Heart left ventricle (tissue), 13 donors: ENCODE measurements around the gene PLA2G6.

ENCODE experiments used
- CTCF ChIP-seq, 12 donors: fragments of 200-600 bp; sonication (generic) in 4 of 12; IDR thresholded peaks; one replicate each; pipeline versions ENCODE4 v1.5.0 to v1.8.0; 2018 to 2022; ENCODE audit warnings: antibody characterized with exemption in 12 of 12, mild to moderate bottlenecking in 5 of 12
- POLR2A ChIP-seq, 2 donors: fragments of 450-650 bp; IDR thresholded peaks; one replicate each; pipeline ENCODE4 v1.6.1; 2017; ENCODE audit warnings: antibody characterized with exemption in 2 of 2, mild to moderate bottlenecking in 2 of 2, moderate library complexity in 2 of 2
- donor health status: ischemic (EF 13 %, LVEDD 7.1; RV severe dilation, severe dysfunction).
- donor health status: DM: no; HTN: yes; CAD: no.
- donor health status: DM: no; HTN: no; CAD: no.
- donor health status: ischemic (EF 25% LVEDD 6.9; RV normal size, moderate dysfunction).
- donor health status: ischemic (EF 25% LVEDD 5.7; RV mildly dilated, moderate dysfunction).
- donor health status: ischemic (EF 35%, LVEDD 5.7; RV mildly dilated, moderate dysfunction).
- donor health status: nonischemic (EF 11% LVEDD 7.7; RV severe dilation, severe dysfunction).
- donor health status: DM: yes; HTN: yes; CAD: no.
- donor health status: PGD.
- donor health status: ischemic (EF 29% LVEDD 5.4; RV normal size, mild dysfunction).
- donor health status: nonischemic (EF 23%, LVEDD 6.1; RV moderate dilation, normal function).

GRCh38 chr22:38187413-38188212, 6.0 kb upstream of the PLA2G6 start:
- TF ChIP-seq POLR2A (IDR thresholded peaks at IDR 0.05), result no peak
- no peak for TF ChIP-seq CTCF (IDR thresholded peaks at IDR 0.05)
